ENCODE results near the gene ARHGEF10L.

Gene ARHGEF10L

GRCh38 chr1:17742583-17742982 is 203.1 kb downstream of the ARHGEF10L start:
- no peaks in the 10 kb centered on the region for H3K27me3 ChIP-seq (ENCODE audit: low read length)
- H3K9me2 ChIP-seq (replicated peaks; ENCODE audit: insufficient read depth, low read length), result no peaks in the 10 kb centered on the region
- H3K36me3 ChIP-seq (ENCODE audit: low read length), result no peaks in the 10 kb centered on the region
- no peak overlapping the region for H2AFZ ChIP-seq (ENCODE audit: low read depth, low read length, severe bottlenecking)
- no peaks in the 10 kb centered on the region for H3F3A ChIP-seq (ENCODE audit: insufficient read depth)
- no peak overlapping the region for H3K4me3 ChIP-seq (ENCODE audit: insufficient read depth, low read length, poor library complexity, severe bottlenecking)
- no peaks in the 10 kb centered on the region for H4K20me1 ChIP-seq (ENCODE audit: low read depth, low read length)
- H3K9ac ChIP-seq (ENCODE audit: low read length), result no peak overlapping the region
- H3K79me2 ChIP-seq (ENCODE audit: insufficient read depth, low read length), result no peaks in the 10 kb centered on the region
- no peak overlapping the region for H3K27ac ChIP-seq (ENCODE audit: low read depth, low read length)
- no peak overlapping the region for H3K4me2 ChIP-seq (ENCODE audit: low read depth, low read length, poor library complexity, severe bottlenecking)
- H3K9me3 ChIP-seq (ENCODE audit: insufficient read depth, low read length), result no peaks in the 10 kb centered on the region
- TF ChIP-seq EZH2phosphoT487 (conservative IDR thresholded peaks at IDR 0.05; ENCODE audit: low read length), result no peak
- no peak for TF ChIP-seq CTCF (IDR thresholded peaks at IDR 0.05; ENCODE audit: insufficient read depth, low read length, poor library complexity, severe bottlenecking)

GRCh38 chr1:17743008-17743647 is 203.6 kb downstream of the ARHGEF10L start:
- Histone ChIP-seq H3F3A (ENCODE audit: insufficient read depth) (no peaks in the 10 kb centered on the region), H3K27ac (ENCODE audit: low read depth, low read length) (no peak overlapping the region), H3K9me3 (ENCODE audit: insufficient read depth, low read length) (no peaks in the 10 kb centered on the region), H3K4me3 (ENCODE audit: insufficient read depth, low read length, poor library complexity, severe bottlenecking) (no peak overlapping the region), H3K9me2 (replicated peaks; ENCODE audit: insufficient read depth, low read length) (no peaks in the 10 kb centered on the region), H3K4me2 (ENCODE audit: low read depth, low read length, poor library complexity, severe bottlenecking) (no peak overlapping the region), H2AFZ (ENCODE audit: low read depth, low read length, severe bottlenecking) (no peak overlapping the region), H4K20me1 (ENCODE audit: low read depth, low read length) (no peaks in the 10 kb centered on the region), H3K79me2 (ENCODE audit: insufficient read depth, low read length) (no peaks in the 10 kb centered on the region), H3K9ac (ENCODE audit: low read length) (no peak overlapping the region), H3K36me3 (ENCODE audit: low read length) (no peaks in the 10 kb centered on the region), H3K27me3 (ENCODE audit: low read length) (no peaks in the 10 kb centered on the region)
- TF ChIP-seq EZH2phosphoT487 (conservative IDR thresholded peaks at IDR 0.05; ENCODE audit: low read length) (no peak), CTCF (IDR thresholded peaks at IDR 0.05; ENCODE audit: insufficient read depth, low read length, poor library complexity, severe bottlenecking) (no peak)

- Histone ChIP-seq H3K79me2 (ENCODE audit: insufficient read depth, low read length) (no peaks in the 10 kb centered on the region), H3K27ac (ENCODE audit: low read depth, low read length) (no peak overlapping the region)
Observed at GRCh38 chr1:17743925-17744324, 204.4 kb downstream of the ARHGEF10L start.

More at GRCh38 chr1:17743925-17744324, 204.4 kb downstream of the ARHGEF10L start:
- no peaks in the 10 kb centered on the region for H3K9me3 ChIP-seq (ENCODE audit: insufficient read depth, low read length)
- no peaks in the 10 kb centered on the region for H3F3A ChIP-seq (ENCODE audit: insufficient read depth)
- H2AFZ ChIP-seq (ENCODE audit: low read depth, low read length, severe bottlenecking), result no peak overlapping the region
- H3K36me3 ChIP-seq (ENCODE audit: low read length), result no peaks in the 10 kb centered on the region
- H3K4me3 ChIP-seq (ENCODE audit: insufficient read depth, low read length, poor library complexity, severe bottlenecking), result no peak overlapping the region
- no peak overlapping the region for H3K4me2 ChIP-seq (ENCODE audit: low read depth, low read length, poor library complexity, severe bottlenecking)
- no peak overlapping the region for H3K9ac ChIP-seq (ENCODE audit: low read length)
- no peaks in the 10 kb centered on the region for H4K20me1 ChIP-seq (ENCODE audit: low read depth, low read length)
- TF ChIP-seq CTCF (IDR thresholded peaks at IDR 0.05; ENCODE audit: insufficient read depth, low read length, poor library complexity, severe bottlenecking) (no peak), EZH2phosphoT487 (conservative IDR thresholded peaks at IDR 0.05; ENCODE audit: low read length) (no peak)
- H3K27me3 ChIP-seq (ENCODE audit: low read length), result no peaks in the 10 kb centered on the region
- H3K9me2 ChIP-seq (replicated peaks; ENCODE audit: insufficient read depth, low read length), result no peaks in the 10 kb centered on the region
